ENCODE measurements around the gene WBP11.

The WBP11 gene

GRCh38 chr12:14781563-14781962, 21.7 kb downstream of the WBP11 start:
- TF ChIP-seq EZH2 (IDR thresholded peaks at IDR 0.05; ENCODE audit: borderline replicate concordance, low read length) (no peak), CTCF (IDR thresholded peaks at IDR 0.05; ENCODE audit: low read length) (no peak)
- Histone ChIP-seq H3K79me2 (ENCODE audit: insufficient read depth, low read length) (no peaks in the 10 kb centered on the region), H3K9ac (ENCODE audit: low read length) (no peak overlapping the region), H3K36me3 (ENCODE audit: insufficient read depth, low read length) (peaks cover 18% of the 10 kb centered on the region), H3K27me3 (ENCODE audit: insufficient read depth, low read length) (no peaks in the 10 kb centered on the region), H3K9me2 (ENCODE audit: low read depth, low read length) (no peaks in the 10 kb centered on the region), H3K9me3 (ENCODE audit: low read length) (no peaks in the 10 kb centered on the region), H3F3A (ENCODE audit: insufficient read depth, low read length) (no peaks in the 10 kb centered on the region; the same call in 1 of the 2 replicates), H3K4me3 (ENCODE audit: low read depth, low read length, poor library complexity, severe bottlenecking) (no peak overlapping the region), H2AFZ (ENCODE audit: low read length) (no peak overlapping the region), H3K27ac (ENCODE audit: low read depth, low read length, poor library complexity, severe bottlenecking) (no peak overlapping the region), H3K4me1 (ENCODE audit: insufficient read depth, low read length, severe bottlenecking) (peaks cover 21% of the 10 kb centered on the region), H3K4me2 (ENCODE audit: low read length) (no peak overlapping the region), H4K20me1 (ENCODE audit: insufficient read depth, low read length) (no peaks in the 10 kb centered on the region)

- Histone ChIP-seq H3K27me3 (ENCODE audit: insufficient read depth, low read length) (no peaks in the 10 kb centered on the region), H3K9me3 (ENCODE audit: low read length) (no peaks in the 10 kb centered on the region), H3K4me2 (ENCODE audit: low read length) (no peak overlapping the region), H3K79me2 (ENCODE audit: insufficient read depth, low read length) (no peaks in the 10 kb centered on the region), H3K4me1 (ENCODE audit: insufficient read depth, low read length, severe bottlenecking) (peaks cover 28% of the 10 kb centered on the region), H3K4me3 (ENCODE audit: low read depth, low read length, poor library complexity, severe bottlenecking) (no peak overlapping the region), H3F3A (ENCODE audit: insufficient read depth, low read length) (no peaks in the 10 kb centered on the region; the same call in 1 of the 2 replicates), H3K36me3 (ENCODE audit: insufficient read depth, low read length) (peaks cover 11% of the 10 kb centered on the region), H3K27ac (ENCODE audit: low read depth, low read length, poor library complexity, severe bottlenecking) (no peak overlapping the region), H3K9me2 (ENCODE audit: low read depth, low read length) (no peaks in the 10 kb centered on the region), H2AFZ (ENCODE audit: low read length) (no peak overlapping the region), H4K20me1 (ENCODE audit: insufficient read depth, low read length) (no peaks in the 10 kb centered on the region), H3K9ac (ENCODE audit: low read length) (no peak overlapping the region)
- TF ChIP-seq EZH2 (IDR thresholded peaks at IDR 0.05; ENCODE audit: borderline replicate concordance, low read length): no peak
- TF ChIP-seq CTCF (IDR thresholded peaks at IDR 0.05; ENCODE audit: low read length): no peak
These were observed 22.4 kb downstream of the WBP11 start for GRCh38 chr12:14780859-14781258.

GRCh38 chr12:14779834-14780233, 23.4 kb downstream of the WBP11 start:
- peaks cover under 1% of the 10 kb centered on the region; the same call in 1 of the 2 replicates for H3K36me3 ChIP-seq (ENCODE audit: insufficient read depth, low read length)
- H3K9me2 ChIP-seq (ENCODE audit: low read depth, low read length): no peaks in the 10 kb centered on the region
- no peaks in the 10 kb centered on the region for H3K9me3 ChIP-seq (ENCODE audit: low read length)
- TF ChIP-seq EZH2 (IDR thresholded peaks at IDR 0.05; ENCODE audit: borderline replicate concordance, low read length): no peak
- TF ChIP-seq CTCF (IDR thresholded peaks at IDR 0.05; ENCODE audit: low read length): no peak
- no peaks in the 10 kb centered on the region for H3F3A ChIP-seq (ENCODE audit: insufficient read depth, low read length)
- no peak overlapping the region for H3K9ac ChIP-seq (ENCODE audit: low read length)
- no peaks in the 10 kb centered on the region for H3K27me3 ChIP-seq (ENCODE audit: insufficient read depth, low read length)
- no peak overlapping the region for H3K4me3 ChIP-seq (ENCODE audit: low read depth, low read length, poor library complexity, severe bottlenecking)
- H2AFZ ChIP-seq (ENCODE audit: low read length): no peak overlapping the region
- no peaks in the 10 kb centered on the region for H4K20me1 ChIP-seq (ENCODE audit: insufficient read depth, low read length)
- peaks cover 38% of the 10 kb centered on the region for H3K4me1 ChIP-seq (ENCODE audit: insufficient read depth, low read length, severe bottlenecking)
- H3K27ac ChIP-seq (ENCODE audit: low read depth, low read length, poor library complexity, severe bottlenecking): no peak overlapping the region
- no peak overlapping the region for H3K4me2 ChIP-seq (ENCODE audit: low read length)
- no peaks in the 10 kb centered on the region for H3K79me2 ChIP-seq (ENCODE audit: insufficient read depth, low read length)

Data from OCI-LY1 (cell line).